C4-2B (cell line): ENCODE measurements around the gene DNAJB4.

Experiments used
- ZFX ChIP-seq: fragments of 450-650 bp; IDR thresholded peaks from 2 replicates; pipeline ENCODE4 v1.6.1; 2017
- TF ChIP-seq, protein P1 (sequence below): fragments of 450-650 bp; conservative IDR thresholded peaks from 2 replicates; pipeline ENCODE4 v1.5.1; 2017; ENCODE audit warnings: mild to moderate bottlenecking

- TF ChIP-seq, protein P1, sequence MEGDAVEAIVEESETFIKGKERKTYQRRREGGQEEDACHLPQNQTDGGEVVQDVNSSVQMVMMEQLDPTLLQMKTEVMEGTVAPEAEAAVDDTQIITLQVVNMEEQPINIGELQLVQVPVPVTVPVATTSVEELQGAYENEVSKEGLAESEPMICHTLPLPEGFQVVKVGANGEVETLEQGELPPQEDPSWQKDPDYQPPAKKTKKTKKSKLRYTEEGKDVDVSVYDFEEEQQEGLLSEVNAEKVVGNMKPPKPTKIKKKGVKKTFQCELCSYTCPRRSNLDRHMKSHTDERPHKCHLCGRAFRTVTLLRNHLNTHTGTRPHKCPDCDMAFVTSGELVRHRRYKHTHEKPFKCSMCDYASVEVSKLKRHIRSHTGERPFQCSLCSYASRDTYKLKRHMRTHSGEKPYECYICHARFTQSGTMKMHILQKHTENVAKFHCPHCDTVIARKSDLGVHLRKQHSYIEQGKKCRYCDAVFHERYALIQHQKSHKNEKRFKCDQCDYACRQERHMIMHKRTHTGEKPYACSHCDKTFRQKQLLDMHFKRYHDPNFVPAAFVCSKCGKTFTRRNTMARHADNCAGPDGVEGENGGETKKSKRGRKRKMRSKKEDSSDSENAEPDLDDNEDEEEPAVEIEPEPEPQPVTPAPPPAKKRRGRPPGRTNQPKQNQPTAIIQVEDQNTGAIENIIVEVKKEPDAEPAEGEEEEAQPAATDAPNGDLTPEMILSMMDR: no peak
- no peak for TF ChIP-seq ZFX
These were observed 14.3 kb downstream of the DNAJB4 start for GRCh38 chr1:78019024-78019423.
